PC-9 (cell line): Measurements from ENCODE around the gene OR2L13.

Experiments
- EZH2 ChIP-seq: fragments of 200-600 bp; sonication (generic); IDR thresholded peaks from 2 replicates; pipeline ENCODE4 v1.8.0; 2017; ENCODE audit warnings: antibody characterized with exemption, low read depth
- TF ChIP-seq, protein P1 (sequence below): fragments of 200-600 bp; sonication (generic); conservative IDR thresholded peaks from 2 replicates; pipeline ENCODE4 v1.6.1; 2017; ENCODE audit warnings: mixed run types, antibody characterized with exemption, mild to moderate bottlenecking, moderate library complexity

- TF ChIP-seq, protein P1, sequence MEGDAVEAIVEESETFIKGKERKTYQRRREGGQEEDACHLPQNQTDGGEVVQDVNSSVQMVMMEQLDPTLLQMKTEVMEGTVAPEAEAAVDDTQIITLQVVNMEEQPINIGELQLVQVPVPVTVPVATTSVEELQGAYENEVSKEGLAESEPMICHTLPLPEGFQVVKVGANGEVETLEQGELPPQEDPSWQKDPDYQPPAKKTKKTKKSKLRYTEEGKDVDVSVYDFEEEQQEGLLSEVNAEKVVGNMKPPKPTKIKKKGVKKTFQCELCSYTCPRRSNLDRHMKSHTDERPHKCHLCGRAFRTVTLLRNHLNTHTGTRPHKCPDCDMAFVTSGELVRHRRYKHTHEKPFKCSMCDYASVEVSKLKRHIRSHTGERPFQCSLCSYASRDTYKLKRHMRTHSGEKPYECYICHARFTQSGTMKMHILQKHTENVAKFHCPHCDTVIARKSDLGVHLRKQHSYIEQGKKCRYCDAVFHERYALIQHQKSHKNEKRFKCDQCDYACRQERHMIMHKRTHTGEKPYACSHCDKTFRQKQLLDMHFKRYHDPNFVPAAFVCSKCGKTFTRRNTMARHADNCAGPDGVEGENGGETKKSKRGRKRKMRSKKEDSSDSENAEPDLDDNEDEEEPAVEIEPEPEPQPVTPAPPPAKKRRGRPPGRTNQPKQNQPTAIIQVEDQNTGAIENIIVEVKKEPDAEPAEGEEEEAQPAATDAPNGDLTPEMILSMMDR = no peak
- no peak for TF ChIP-seq EZH2
These were observed 7.9 kb downstream of the OR2L13 start for GRCh38 chr1:248102847-248103246.
